HG03045 (cell line): Measurements from ENCODE around the gene SPAG6.
"Not testable (repeated sequence)": the region's sequence is repeated elsewhere in the genome, so short reads cannot be mapped to it uniquely, and the experiment has no call there.

Experiments
- ATAC-seq: cut with Tn5 transposase; IDR thresholded peaks from one replicate; pipeline ENCODE4 v1.9.1; 2021; ENCODE audit warnings: mild to moderate bottlenecking, moderate library complexity; ENCODE audit not compliant: unreplicated experiment

SPAG6 gene

GRCh38 chr10:22369434-22370072 is 24.3 kb downstream of the SPAG6 start:
- no peak for ATAC-seq

- ATAC-seq = no peak
These were observed 25.0 kb downstream of the SPAG6 start for GRCh38 chr10:22370320-22370719.

- no peak for ATAC-seq
These were observed 27.0 kb downstream of the SPAG6 start for GRCh38 chr10:22372298-22372697.

GRCh38 chr10:22372917-22373316 is 27.6 kb downstream of the SPAG6 start:
- no peak for ATAC-seq

GRCh38 chr10:22374489-22375126 is 29.3 kb downstream of the SPAG6 start:
- ATAC-seq = no peak

GRCh38 chr10:22379059-22379458 is 33.8 kb downstream of the SPAG6 start:
- ATAC-seq = peak; percentile 39

GRCh38 chr10:22381262-22381661 is 36.0 kb downstream of the SPAG6 start:
- no peak for ATAC-seq

- ATAC-seq = no peak
These were observed 41.2 kb downstream of the SPAG6 start for GRCh38 chr10:22386503-22386902.

GRCh38 chr10:22389856-22390589 is 44.7 kb downstream of the SPAG6 start:
- ATAC-seq = no peak

GRCh38 chr10:22391600-22391999 is 46.3 kb downstream of the SPAG6 start:
- no peak for ATAC-seq

GRCh38 chr10:22396195-22396594 is 50.9 kb downstream of the SPAG6 start:
- not testable (repeated sequence) for ATAC-seq

GRCh38 chr10:22406916-22407315 is 61.6 kb downstream of the SPAG6 start:
- not testable (repeated sequence) for ATAC-seq

GRCh38 chr10:22410394-22410793 is 65.1 kb downstream of the SPAG6 start:
- ATAC-seq = no peak

GRCh38 chr10:22410846-22411245 is 65.5 kb downstream of the SPAG6 start:
- ATAC-seq = no peak

GRCh38 chr10:22414146-22414545 is 68.8 kb downstream of the SPAG6 start:
- no peak for ATAC-seq

- ATAC-seq = no peak
These were observed 69.8 kb downstream of the SPAG6 start for GRCh38 chr10:22415072-22415471.

- no peak for ATAC-seq
These were observed 72.5 kb downstream of the SPAG6 start for GRCh38 chr10:22417736-22418268.

- no peak for ATAC-seq
These were observed 75.7 kb downstream of the SPAG6 start for GRCh38 chr10:22420787-22421517.

- ATAC-seq = no peak
These were observed 81.4 kb downstream of the SPAG6 start for GRCh38 chr10:22426653-22427052.

- no peak for ATAC-seq
These were observed 81.8 kb downstream of the SPAG6 start for GRCh38 chr10:22427101-22427500.

GRCh38 chr10:22427890-22428571 is 82.7 kb downstream of the SPAG6 start:
- ATAC-seq = no peak
